Neural progenitor cell (in vitro differentiated cells): ENCODE results near the gene RPS6KB2. TPM values are rescaled to one million over a fixed set of nuclear protein-coding genes. Genes with fewer than 3 reads are reported as not detected.

Experiments
- DNase-seq: peaks from one replicate; pipeline ENCODE4 v3.0.0-alpha.2; 2016; ENCODE audit warnings: low spot score
- H2AFZ ChIP-seq: fragments of 200-600 bp; sonication (generic); replicated peaks from 2 replicates; pipeline ENCODE4 v1.6.1; 2016; ENCODE audit warnings: antibody characterized with exemption
- H3F3A ChIP-seq: fragments of 200-600 bp; sonication (generic); 2 replicates; pipeline ENCODE4 v1.6.1; 2016; ENCODE audit warnings: antibody characterized with exemption, low read depth
- H3K27ac ChIP-seq: fragments of 200-600 bp; sonication (generic); 2 replicates; pipeline ENCODE4 v1.5.1; 2016; ENCODE audit warnings: mild to moderate bottlenecking
- H3K27me3 ChIP-seq: fragments of 200-600 bp; sonication (generic); 2 replicates; pipeline ENCODE4 v1.6.1; 2016; ENCODE audit warnings: mild to moderate bottlenecking, moderate library complexity
- H3K36me3 ChIP-seq: fragments of 200-600 bp; sonication (generic); 2 replicates; pipeline ENCODE4 v1.5.1; 2016
- H3K4me1 ChIP-seq: fragments of 200-600 bp; sonication (generic); 2 replicates; pipeline ENCODE4 v1.6.1; 2016; ENCODE audit warnings: mixed run types
- H3K4me2 ChIP-seq: fragments of 200-600 bp; sonication (generic); 2 replicates; pipeline ENCODE4 v1.6.1; 2016
- H3K4me3 ChIP-seq: fragments of 200-600 bp; sonication (generic); 2 replicates; pipeline ENCODE4 v1.5.1; 2016
- H3K79me2 ChIP-seq: fragments of 200-600 bp; sonication (generic); 2 replicates; pipeline ENCODE4 v1.6.1; 2016; ENCODE audit warnings: low read depth
- H3K9ac ChIP-seq: fragments of 200-600 bp; sonication (generic); 2 replicates; pipeline ENCODE4 v1.6.1; 2016
- H3K9me3 ChIP-seq: fragments of 200-600 bp; sonication (generic); 2 replicates; pipeline ENCODE4 v1.5.1; 2016; ENCODE audit warnings: low read depth
- H4K20me1 ChIP-seq: fragments of 200-600 bp; sonication (generic); 2 replicates; pipeline ENCODE4 v1.6.1; 2016; ENCODE audit warnings: low read depth
- H3K27ac Mint-ChIP-seq: 3 replicates; pipeline ENCODE4 v1.8.0; 2021; ENCODE audit warnings: mixed read lengths
- H3K27me3 Mint-ChIP-seq: 2 replicates; pipeline ENCODE4 v1.8.0; 2022; ENCODE audit warnings: low read depth, mild to moderate bottlenecking, inconsistent platforms, moderate library complexity, mixed read lengths; ENCODE audit not compliant: insufficient read depth
- H3K36me3 Mint-ChIP-seq: 3 replicates; pipeline ENCODE4 v1.8.0; 2021; ENCODE audit warnings: mixed read lengths
- H3K4me1 Mint-ChIP-seq: 3 replicates; pipeline ENCODE4 v1.8.0; 2021; ENCODE audit warnings: mixed read lengths
- H3K4me3 Mint-ChIP-seq: 3 replicates; pipeline ENCODE4 v1.8.0; 2021; ENCODE audit warnings: mild to moderate bottlenecking, moderate library complexity, mixed read lengths
- H3K9me3 Mint-ChIP-seq: 3 replicates; pipeline ENCODE4 v1.8.0; 2020; ENCODE audit warnings: mixed read lengths
- CTCF ChIP-seq: fragments of 200-600 bp; sonication (generic); IDR thresholded peaks from 2 replicates; pipeline ENCODE4 v1.5.1; 2017; ENCODE audit warnings: antibody characterized with exemption, mild to moderate bottlenecking
- EZH2 ChIP-seq: fragments of 200-600 bp; sonication (generic); IDR thresholded peaks from 2 replicates; pipeline ENCODE4 v1.6.1; 2017; ENCODE audit warnings: antibody characterized with exemption, mild to moderate bottlenecking, moderate library complexity
- EZH2phosphoT487 ChIP-seq: fragments of 200-600 bp; sonication (generic); IDR thresholded peaks from 2 replicates; pipeline ENCODE4 v1.6.1; 2017; ENCODE audit warnings: antibody characterized with exemption
- total RNA-seq: library from RNA; depleted of rRNA; stranded (reverse); fragments of >200 nt; gene quantifications from 2 replicates; pipeline ENCODE4 v1.2.3, GENCODE V29; 2015; ENCODE audit warnings: low replicate concordance

The RPS6KB2 gene
- 23.7 and 51.3 TPM in 2 replicates for total RNA-seq

GRCh38 chr11:67428052-67429001 lies at the start of gene RPS6KB2:
Gene RPS6KB2, plus strand, starts transcription at chr11:67428494. Its CDS starts 52 bp downstream, at chr11:67428546.
- peaks cover 9% of the 10 kb centered on the region for H3K36me3 Mint-ChIP-seq

DNA sequence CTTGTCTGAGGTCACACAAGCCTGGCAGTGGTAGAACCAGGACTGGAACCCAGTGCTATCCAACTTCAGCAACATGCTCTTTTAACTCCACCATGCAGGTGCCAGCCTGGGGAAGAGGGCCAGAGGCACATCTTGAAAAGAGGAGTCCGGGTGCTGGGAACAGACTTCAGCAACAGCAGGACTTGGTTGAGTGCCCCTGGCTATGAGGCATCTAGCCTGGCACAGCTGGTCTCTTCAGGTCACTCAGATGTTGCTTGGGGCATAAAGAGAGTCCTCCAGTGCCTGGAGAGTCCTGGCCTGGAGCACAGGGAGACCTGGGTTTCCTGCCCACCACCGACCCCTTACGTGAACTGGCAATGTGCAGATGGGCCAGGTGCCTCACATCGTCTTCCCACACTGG lies 49.8 kb upstream of the RPS6KB2 start:
- H3K4me1 Mint-ChIP-seq = peaks cover 35% of the 10 kb centered on the region
- H3K36me3 ChIP-seq = no peaks in the 10 kb centered on the region
- peaks cover 33% of the 10 kb centered on the region for H3K4me1 ChIP-seq
- H4K20me1 ChIP-seq = no peaks in the 10 kb centered on the region
- peak overlapping the region; percentile 69 for H3K27ac Mint-ChIP-seq
- no peaks in the 10 kb centered on the region for H3K9me3 ChIP-seq
- no peaks in the 10 kb centered on the region for H3K79me2 ChIP-seq
- no peak overlapping the region for H3K27ac ChIP-seq
- TF ChIP-seq CTCF = no peak
- no peak for TF ChIP-seq EZH2phosphoT487
- no peak for TF ChIP-seq EZH2
- H3K9ac ChIP-seq = no peak overlapping the region
- H3K4me3 ChIP-seq = no peak overlapping the region
- H3K27me3 Mint-ChIP-seq = peaks cover 14% of the 10 kb centered on the region
- no peak overlapping the region for H3K4me2 ChIP-seq
- no peak for DNase-seq
- H3K4me3 Mint-ChIP-seq = no peak overlapping the region
- H3K27me3 ChIP-seq = peaks cover 45% of the 10 kb centered on the region
- no peaks in the 10 kb centered on the region for H3K9me3 Mint-ChIP-seq
- H3F3A ChIP-seq = peaks cover 29% of the 10 kb centered on the region
- H2AFZ ChIP-seq = no peak overlapping the region
- H3K36me3 Mint-ChIP-seq = no peaks in the 10 kb centered on the region

More at GRCh38 chr11:67428052-67429001, at the start of gene RPS6KB2:
- Histone ChIP-seq H3K27ac (no peak within 1 kb of the TSS), H3K9me3 (no peaks in the 10 kb centered on the region), H4K20me1 (no peaks in the 10 kb centered on the region), H3K4me3 (peak within 1 kb of the TSS; percentile 99), H3K36me3 (no peaks in the 10 kb centered on the region), H3K4me2 (peak within 1 kb of the TSS; percentile 100), H2AFZ (peak within 1 kb of the TSS; percentile 97), H3K27me3 (no peaks in the 10 kb centered on the region), H3F3A (peaks cover 7% of the 10 kb centered on the region), H3K4me1 (peaks cover 9% of the 10 kb centered on the region), H3K79me2 (peaks cover 12% of the 10 kb centered on the region), H3K9ac (peak within 1 kb of the TSS; percentile 94)
- peaks cover 17% of the 10 kb centered on the region for H3K4me1 Mint-ChIP-seq
- H3K9me3 Mint-ChIP-seq = no peaks in the 10 kb centered on the region
- peak; percentile 99 for DNase-seq
- TF ChIP-seq EZH2 (no peak), CTCF (no peak), EZH2phosphoT487 (no peak)
- peak within 1 kb of the TSS; percentile 93 for H3K4me3 Mint-ChIP-seq
- peaks cover 9% of the 10 kb centered on the region for H3K27me3 Mint-ChIP-seq
- peak within 1 kb of the TSS; percentile 79 for H3K27ac Mint-ChIP-seq

DNA sequence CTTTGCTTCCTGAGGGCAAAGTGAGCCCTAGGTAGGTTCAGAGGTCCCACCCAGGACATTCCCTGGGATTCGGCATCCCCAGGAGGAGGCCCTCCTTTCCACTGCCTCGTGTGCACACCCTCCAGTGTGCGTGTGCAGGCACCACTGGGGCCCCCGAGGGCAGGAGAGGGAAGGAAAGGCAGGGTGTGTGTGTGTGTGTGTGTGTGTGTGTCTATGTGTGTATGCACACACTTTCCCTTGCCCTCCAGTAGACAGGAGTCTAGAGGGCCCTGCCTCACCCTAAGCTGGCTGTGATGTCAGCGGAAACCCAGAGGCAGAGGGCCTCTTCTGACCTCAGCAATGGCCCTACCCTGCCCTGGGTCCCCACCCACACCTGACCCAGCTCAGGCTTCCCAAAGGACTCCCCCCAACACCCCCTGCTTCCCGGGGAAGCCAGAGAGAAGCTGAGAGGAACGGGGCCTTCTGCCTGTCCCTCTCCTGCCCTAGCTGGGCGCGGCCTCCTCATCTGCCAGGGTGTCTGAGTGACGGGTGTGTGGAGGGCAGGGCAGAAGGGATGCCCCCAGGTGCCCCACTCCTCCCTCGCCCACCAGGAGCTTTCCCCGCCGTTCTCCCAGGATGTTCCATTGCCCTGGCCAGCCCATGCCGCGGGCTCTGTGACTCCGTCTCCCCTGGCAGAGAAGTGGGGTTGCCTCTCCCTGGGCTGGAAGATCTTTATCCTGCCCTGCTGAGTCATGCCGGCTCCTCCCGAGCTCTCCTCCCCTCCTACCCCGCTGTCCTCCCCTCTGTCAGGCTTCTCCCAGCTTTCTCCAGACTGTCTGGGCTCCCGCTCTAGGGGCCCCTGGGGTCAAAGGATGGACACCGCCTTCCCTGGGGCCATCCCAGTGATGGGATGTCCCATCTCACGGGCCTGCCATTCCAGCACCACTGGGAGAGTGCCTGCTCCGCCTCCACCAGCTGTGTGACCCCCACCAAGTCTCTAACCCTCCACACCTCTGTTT lies 48.9 kb upstream of the RPS6KB2 start:
- H3K27me3 Mint-ChIP-seq = peaks cover 11% of the 10 kb centered on the region
- H2AFZ ChIP-seq = no peak overlapping the region

More for the DNA sequence above, 48.9 kb upstream of the RPS6KB2 start:
- Histone ChIP-seq H3K36me3 (no peaks in the 10 kb centered on the region), H3K79me2 (no peaks in the 10 kb centered on the region), H3F3A (peaks cover 22% of the 10 kb centered on the region), H3K27me3 (peaks cover 41% of the 10 kb centered on the region), H3K9me3 (no peaks in the 10 kb centered on the region), H3K4me2 (no peak overlapping the region), H4K20me1 (no peaks in the 10 kb centered on the region), H3K4me1 (peaks cover 28% of the 10 kb centered on the region), H3K4me3 (no peak overlapping the region), H3K27ac (no peak overlapping the region), H3K9ac (no peak overlapping the region)
- Mint-ChIP-seq H3K27ac (no peak overlapping the region), H3K4me3 (no peak overlapping the region), H3K4me1 (peaks cover 30% of the 10 kb centered on the region), H3K36me3 (no peaks in the 10 kb centered on the region), H3K9me3 (no peaks in the 10 kb centered on the region)
- TF ChIP-seq CTCF = no peak
- no peak for TF ChIP-seq EZH2
- DNase-seq = no peak
